Panc1 (cell line): ENCODE results near the gene ADCK2. TPM values are rescaled to one million over a fixed set of nuclear protein-coding genes. Genes with fewer than 3 reads are reported as not detected.

Source experiments
- ATAC-seq: fragments of 200-7000 bp; cut with Tn5 transposase; 2 replicates; pipeline ENCODE4 v1.9.1; 2020; ENCODE audit warnings: mild to moderate bottlenecking, moderate library complexity
- BruUV-seq: library from RNA; stranded (reverse); fragments of 400-500 nt; replicated peaks from 2 replicates; lab custom pipeline; 2021; lab: Mats Ljungman, UMichigan
- CTCF ChIA-PET: fragments of 300-600 bp; sonication (Branson Sonifier 250); formaldehyde crosslinking; loops from one replicate; lab custom pipeline; 2022; ENCODE audit warnings: antibody characterized with exemption; lab: Charles Lee
- POLR2A ChIA-PET: fragments of 300-600 bp; sonication (Branson Sonifier 250); formaldehyde crosslinking; loops from one replicate; lab custom pipeline; 2022; ENCODE audit warnings: antibody characterized with exemption; lab: Charles Lee
- DNase-seq: peaks from one replicate; pipeline ENCODE4 v3.0.0-alpha.2; 2010; ENCODE audit warnings: low read depth, low spot score
- H3K27ac ChIP-seq: 2 replicates; pipeline ENCODE4 v1.5.1; 2011; ENCODE audit warnings: mild to moderate bottlenecking, low read length, inconsistent platforms
- H3K27me3 ChIP-seq: fragments of 200-500 bp; sonication (Bioruptor generic); 2 replicates; pipeline ENCODE4 v1.6.0; 2014; ENCODE audit warnings: low read length, inconsistent platforms; ENCODE audit not compliant: control insufficient read depth, insufficient read depth
- H3K36me3 ChIP-seq: fragments of 200-500 bp; sonication (Bioruptor generic); 2 replicates; pipeline ENCODE4 v1.5.1; 2014; ENCODE audit warnings: inconsistent platforms, mild to moderate bottlenecking, low read length, moderate library complexity; ENCODE audit not compliant: control insufficient read depth, insufficient read depth
- H3K4me1 ChIP-seq: 2 replicates; pipeline ENCODE4 v1.5.1; 2011; ENCODE audit warnings: inconsistent platforms, mild to moderate bottlenecking, low read length, moderate library complexity; ENCODE audit not compliant: control insufficient read depth, insufficient read depth
- H3K4me3 ChIP-seq, 2 experiments: 2 replicates each; pipeline ENCODE4 v1.5.1; 2011 to 2012; ENCODE audit warnings: low read depth in 2 of 2, low read length in 2 of 2, mild to moderate bottlenecking in 2 of 2, inconsistent platforms in 1 of 2, moderate library complexity in 1 of 2
- H3K9me3 ChIP-seq: fragments of 200-500 bp; sonication (Bioruptor generic); 2 replicates; pipeline ENCODE4 v1.5.1; 2014; ENCODE audit warnings: low read depth, mild to moderate bottlenecking, inconsistent platforms, low read length, moderate library complexity; ENCODE audit not compliant: control insufficient read depth, insufficient read depth
- CTCF ChIP-seq: fragments of 450-650 bp; IDR thresholded peaks from 2 replicates; pipeline ENCODE4 v1.5.1; 2017; ENCODE audit warnings: mild to moderate bottlenecking
- POLR2AphosphoS5 ChIP-seq: IDR thresholded peaks from 2 replicates; pipeline ENCODE4 v1.6.1; 2012; ENCODE audit warnings: mild to moderate bottlenecking, low read depth, low read length, moderate library complexity
- REST ChIP-seq, 2 experiments: IDR thresholded peaks; 2 replicates each; pipeline ENCODE4 v1.6.1; 2011 to 2012; ENCODE audit warnings: low read depth in 2 of 2, control low read depth in 1 of 2, low read length in 1 of 2, mild to moderate bottlenecking in 1 of 2, moderate library complexity in 1 of 2; ENCODE audit not compliant: insufficient read depth in 1 of 2
- SIN3A ChIP-seq: IDR thresholded peaks from 2 replicates; pipeline ENCODE4 v1.6.1; 2012; ENCODE audit warnings: low read depth, mild to moderate bottlenecking, low read length, moderate library complexity, borderline replicate concordance; ENCODE audit not compliant: insufficient read depth
- TCF7L2 ChIP-seq: IDR thresholded peaks from 2 replicates; pipeline ENCODE4 v1.6.1; 2011; ENCODE audit warnings: mild to moderate bottlenecking, low read depth, low read length, inconsistent platforms
- in situ Hi-C: cut with HindIII; loops from 2 replicates; pipeline ENCODE4 v1.10.0; 2016; ENCODE audit warnings: low sequenced_read_pairs, low pct_unique_long_range_greater_than_20kb
- intact Hi-C: fragments of 100-400 bp; cut with micrococcal nuclease; formaldehyde crosslinking; loops from one replicate; pipeline ENCODE4 v1.10.0; 2022; ENCODE audit not compliant: unreplicated experiment
- total RNA-seq: library from RNA; stranded (reverse); gene quantifications from one replicate; pipeline ENCODE4 v1.2.1, GENCODE V29; 2021; ENCODE audit not compliant: unreplicated experiment

Gene ADCK2
- total RNA-seq, 1 experiment from 2014 or later = 21.6 TPM

- H3K27ac ChIP-seq = no peak overlapping the region
- H3K4me3 ChIP-seq = no peak overlapping the region
- no TSS peak for BruUV-seq
- DNase-seq = no peak
- no peaks in the 10 kb centered on the region for H3K9me3 ChIP-seq
- in situ Hi-C loops = no loop called here
- ATAC-seq = no peak
- ChIA-PET CTCF (no interaction called here), POLR2A (no interaction called here)
- H3K4me1 ChIP-seq = no peaks in the 10 kb centered on the region
- TF ChIP-seq SIN3A = no peak
- no peak for TF ChIP-seq TCF7L2
- TF ChIP-seq POLR2AphosphoS5 = no peak
- no peak for TF ChIP-seq REST (IDR thresholded peaks at IDR 0.05; ENCODE audit: insufficient read depth in 1 of 2, low read depth in 2 of 2, low read length in 1 of 2)
- no peak for TF ChIP-seq CTCF
- intact Hi-C loops = no loop called here
- H3K27me3 ChIP-seq = no peaks in the 10 kb centered on the region; the same call in 1 of the 2 replicates
- H3K36me3 ChIP-seq = no peaks in the 10 kb centered on the region
These were observed 18.1 kb upstream of the ADCK2 start for GRCh38 chr7:140654661-140655060.

GRCh38 chr7:140655511-140656408, 17.0 kb upstream of the ADCK2 start:
- ChIA-PET POLR2A (no interaction called here), CTCF (no interaction called here)
- Histone ChIP-seq H3K27ac (no peak overlapping the region), H3K27me3 (no peaks in the 10 kb centered on the region; the same call in 1 of the 2 replicates), H3K4me3 (no peak overlapping the region), H3K36me3 (no peaks in the 10 kb centered on the region), H3K9me3 (no peaks in the 10 kb centered on the region), H3K4me1 (no peaks in the 10 kb centered on the region)
- no TSS peak for BruUV-seq
- intact Hi-C loops = no loop called here
- DNase-seq (no peak), ATAC-seq (no peak)
- TF ChIP-seq POLR2AphosphoS5 = no peak
- TF ChIP-seq TCF7L2 = no peak
- TF ChIP-seq REST (IDR thresholded peaks at IDR 0.05; ENCODE audit: insufficient read depth in 1 of 2, low read depth in 2 of 2, low read length in 1 of 2) = no peak
- in situ Hi-C loops = no loop called here
